ENCODE results near the gene ULK3.

The ULK3 gene

DNA sequence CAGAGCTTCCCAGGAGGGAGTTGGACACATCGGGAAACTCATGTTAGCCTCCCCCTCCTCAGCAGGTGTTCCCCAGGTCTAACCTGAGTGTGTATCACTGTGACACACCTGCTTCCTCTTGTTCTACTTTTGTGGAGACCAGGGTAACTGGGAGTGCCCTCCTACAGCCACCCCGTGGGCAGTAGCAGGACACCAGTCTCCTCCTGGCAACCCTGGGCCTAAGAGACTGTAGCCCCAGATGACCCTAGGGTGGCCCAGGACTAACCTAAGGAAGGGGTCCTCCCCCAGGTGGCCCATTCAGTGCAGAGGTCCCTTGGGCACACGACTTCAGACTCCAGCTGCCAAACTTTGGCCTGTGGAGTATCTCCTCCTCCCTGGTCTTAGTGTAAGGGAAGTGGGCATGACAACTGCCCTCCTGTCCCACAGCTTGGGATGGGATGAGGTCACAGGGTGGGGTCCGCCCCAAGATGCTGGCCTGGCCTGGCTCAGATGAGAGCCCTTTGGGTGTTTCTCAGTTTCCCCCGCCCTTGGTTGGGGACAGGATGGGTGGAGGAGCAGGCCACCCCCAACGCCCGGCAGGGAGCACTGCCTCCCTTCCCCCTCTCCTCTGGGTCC is 56.3 kb downstream of the ULK3 start:
- DNase-seq, result no peak

Data from nucleus accumbens (tissue), 56 donors.